GM12878 (cell line): ENCODE data around the gene KCNQ1OT1.

Experiments
- BHLHE40 ChIP-seq, 2 experiments: fragments of 450-650 bp in 1 of 2; IDR thresholded peaks; 2 replicates each; pipeline ENCODE4 v1.6.1; 2011 to 2017; ENCODE audit warnings: low read depth in 2 of 2, borderline replicate concordance in 1 of 2, improper control_type of control experiment in 1 of 2, low read length in 1 of 2, mild to moderate bottlenecking in 1 of 2
- CBFB ChIP-seq: IDR thresholded peaks from 2 replicates; pipeline ENCODE4 v1.6.1; 2016; ENCODE audit warnings: antibody characterized with exemption, low read depth
- CHD2 ChIP-seq: IDR thresholded peaks from 2 replicates; pipeline ENCODE4 v1.6.1; 2011; ENCODE audit warnings: low read depth, low read length, improper control_type of control experiment, borderline replicate concordance
- ZNF274 ChIP-seq: IDR thresholded peaks from one replicate; pipeline ENCODE4 v1.8.0; 2011; ENCODE audit not compliant: insufficient read length, insufficient read depth
- TF ChIP-seq, protein P1 (sequence below), 3 experiments: IDR thresholded peaks in 2 of 3; conservative IDR thresholded peaks in 1 of 3; 2 replicates each; pipeline ENCODE4 v1.5.1; 2011; ENCODE audit warnings: low read depth in 3 of 3, low read length in 3 of 3, mild to moderate bottlenecking in 3 of 3, control low read depth in 2 of 3, moderate library complexity in 2 of 3, inconsistent platforms in 1 of 3, mixed read lengths in 1 of 3; ENCODE audit not compliant: control insufficient read depth in 2 of 3, insufficient read depth in 1 of 3; ENCODE audit errors: extremely low read depth in 1 of 3

GRCh38 chr11:2708757-2709281 is 9.0 kb upstream of the KCNQ1OT1 start:
- TF ChIP-seq, protein P1, sequence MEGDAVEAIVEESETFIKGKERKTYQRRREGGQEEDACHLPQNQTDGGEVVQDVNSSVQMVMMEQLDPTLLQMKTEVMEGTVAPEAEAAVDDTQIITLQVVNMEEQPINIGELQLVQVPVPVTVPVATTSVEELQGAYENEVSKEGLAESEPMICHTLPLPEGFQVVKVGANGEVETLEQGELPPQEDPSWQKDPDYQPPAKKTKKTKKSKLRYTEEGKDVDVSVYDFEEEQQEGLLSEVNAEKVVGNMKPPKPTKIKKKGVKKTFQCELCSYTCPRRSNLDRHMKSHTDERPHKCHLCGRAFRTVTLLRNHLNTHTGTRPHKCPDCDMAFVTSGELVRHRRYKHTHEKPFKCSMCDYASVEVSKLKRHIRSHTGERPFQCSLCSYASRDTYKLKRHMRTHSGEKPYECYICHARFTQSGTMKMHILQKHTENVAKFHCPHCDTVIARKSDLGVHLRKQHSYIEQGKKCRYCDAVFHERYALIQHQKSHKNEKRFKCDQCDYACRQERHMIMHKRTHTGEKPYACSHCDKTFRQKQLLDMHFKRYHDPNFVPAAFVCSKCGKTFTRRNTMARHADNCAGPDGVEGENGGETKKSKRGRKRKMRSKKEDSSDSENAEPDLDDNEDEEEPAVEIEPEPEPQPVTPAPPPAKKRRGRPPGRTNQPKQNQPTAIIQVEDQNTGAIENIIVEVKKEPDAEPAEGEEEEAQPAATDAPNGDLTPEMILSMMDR (IDR thresholded peaks at IDR 0.05 in 2 of 3, conservative IDR thresholded peaks at IDR 0.05 in 1 of 3; ENCODE audit: control insufficient read depth in 2 of 3, extremely low read depth in 1 of 3, insufficient read depth in 1 of 3, low read depth in 3 of 3, low read length in 3 of 3) = no peak
- TF ChIP-seq CHD2 = no peak
- TF ChIP-seq BHLHE40 (IDR thresholded peaks at IDR 0.05; ENCODE audit: borderline replicate concordance in 1 of 2, low read depth in 2 of 2, low read length in 1 of 2) = no peak
- no peak for TF ChIP-seq ZNF274
- TF ChIP-seq CBFB = no peak
